Testis (tissue), 3 donors: ENCODE data around the gene LSM14A. TPM values are rescaled to one million over a fixed set of nuclear protein-coding genes. Genes with fewer than 3 reads are reported as not detected.

Experiments
- DNase-seq: peaks from one replicate; pipeline ENCODE4 v3.0.0-alpha.2; 2019
- H3K27ac ChIP-seq, 2 donors: fragments of 200-600 bp; sonication (generic); one replicate each; pipeline ENCODE4 v1.5.1; 2019
- H3K27me3 ChIP-seq: fragments of 200-600 bp; sonication (generic); one replicate; pipeline ENCODE4 v1.5.1; 2019
- H3K36me3 ChIP-seq: fragments of 200-600 bp; sonication (generic); one replicate; pipeline ENCODE4 v1.5.1; 2017; ENCODE audit warnings: low read depth; ENCODE audit errors: missing control alignments
- H3K4me1 ChIP-seq: fragments of 200-600 bp; sonication (generic); one replicate; pipeline ENCODE4 v1.5.1; 2019
- H3K4me3 ChIP-seq, 2 donors: fragments of 200-600 bp; sonication (generic); one replicate each; pipeline ENCODE4 v1.5.1; 2017 to 2019
- H3K9me3 ChIP-seq: fragments of 200-600 bp; sonication (generic); one replicate; pipeline ENCODE4 v1.5.1; 2017
- CTCF ChIP-seq, 3 experiments: fragments of 450-650 bp in 2 of 3; fragments of 200-600 bp in 1 of 3; sonication (generic) in 1 of 3; IDR thresholded peaks; one replicate each; pipeline ENCODE4 v1.5.1; 2016 to 2019; ENCODE audit warnings: antibody characterized with exemption in 3 of 3, mild to moderate bottlenecking in 2 of 3, moderate library complexity in 1 of 3
- POLR2A ChIP-seq: fragments of 450-650 bp; IDR thresholded peaks from one replicate; pipeline ENCODE4 v1.6.1; 2017; ENCODE audit warnings: antibody characterized with exemption, mild to moderate bottlenecking, moderate library complexity
- WGBS, 2 donors: methylation state at CpG; one replicate each; pipeline ENCODE4 v1.1.5; 2018; 5-methylcytosine and 5-hydroxymethylcytosine counted together
- intact Hi-C: fragments of 100-400 bp; cut with DNase I; formaldehyde crosslinking; loops from one replicate; pipeline ENCODE4 v1.15.1; 2023; ENCODE audit warnings: low total_unique reads
- polyA plus RNA-seq: library from polyadenylated mRNA; stranded (reverse); fragments of 350-450 nt; fragmentation: Illumina TruSeq; extraction: RNeasy Lipid Tissue Mini Kit (QIAGEN cat#74804); gene quantifications from one replicate; pipeline ENCODE4 v1.2.3, GENCODE V29; 2014; ENCODE audit warnings: low read depth, low replicate concordance; ENCODE audit not compliant: insufficient read depth
- total RNA-seq, 2 donors: library from RNA; depleted of rRNA; stranded (reverse); fragments of >200 nt; gene quantifications; one replicate each; pipeline ENCODE4 v1.2.3, GENCODE V29; 2016

The LSM14A gene
- total and polyA plus RNA-seq, 3 donors from 2014 or later, result 122 to 192 (median 174) TPM

GRCh38 chr19:34254698-34255432 lies 82.6 kb downstream of the LSM14A start:
- intact Hi-C loops, result no loop called here
- Histone ChIP-seq H3K4me3 (peak overlapping the region; percentile 76 to 92), H3K27me3 (no peaks in the 10 kb centered on the region), H3K9me3 (no peaks in the 10 kb centered on the region), H3K4me1 (peaks cover 5% of the 10 kb centered on the region), H3K36me3 (no peaks in the 10 kb centered on the region), H3K27ac (peak overlapping the region; percentile 86 to 96)
- TF ChIP-seq CTCF (IDR thresholded peaks at IDR 0.05), result no peak
- TF ChIP-seq POLR2A, result no peak
- peak; percentile 39 for DNase-seq
- 0% methylated on average over 61 of the region's 88 CpGs; no CpG with 5 or more reads in 1 of the 2 donors for WGBS, 2 donors

GRCh38 chr19:34255546-34255945 lies 83.2 kb downstream of the LSM14A start:
- Histone ChIP-seq H3K27ac (peak overlapping the region in 1 of 2 donors; percentile 96), H3K36me3 (no peaks in the 10 kb centered on the region), H3K4me3 (peak overlapping the region; percentile 76 to 92), H3K4me1 (peaks cover 5% of the 10 kb centered on the region), H3K27me3 (no peaks in the 10 kb centered on the region), H3K9me3 (no peaks in the 10 kb centered on the region)
- intact Hi-C loops, result no loop called here
- WGBS, 2 donors, result 42 to 48% methylated on average over 9 of the region's 9 CpGs
- DNase-seq, result no peak
- TF ChIP-seq CTCF (IDR thresholded peaks at IDR 0.05), result no peak
- TF ChIP-seq POLR2A, result no peak

GRCh38 chr19:34256835-34257558 lies 84.7 kb downstream of the LSM14A start:
- intact Hi-C loops, result no loop called here
- no peaks in the 10 kb centered on the region for H3K9me3 ChIP-seq
- H3K36me3 ChIP-seq, result no peaks in the 10 kb centered on the region
- H3K27ac ChIP-seq, result peak overlapping the region in 1 of 2 donors; percentile 30
- H3K4me3 ChIP-seq, result no peak overlapping the region
- H3K27me3 ChIP-seq, result no peaks in the 10 kb centered on the region
- DNase-seq, result no peak
- WGBS, 2 donors, result 52 to 58% methylated on average over 5 of the region's 5 CpGs
- TF ChIP-seq CTCF (IDR thresholded peaks at IDR 0.05), result no peak
- TF ChIP-seq POLR2A, result no peak
- H3K4me1 ChIP-seq, result peaks cover 10% of the 10 kb centered on the region

- H3K27me3 ChIP-seq, result no peaks in the 10 kb centered on the region
- no peaks in the 10 kb centered on the region for H3K36me3 ChIP-seq
- peaks cover 10% of the 10 kb centered on the region for H3K4me1 ChIP-seq
- intact Hi-C loops, result no loop called here
- DNase-seq, result no peak
- TF ChIP-seq CTCF (IDR thresholded peaks at IDR 0.05) (no peak), POLR2A (no peak)
- no peaks in the 10 kb centered on the region for H3K9me3 ChIP-seq
- no peak overlapping the region for H3K27ac ChIP-seq
- 82 to 86% methylated on average over 2 of the region's 2 CpGs for WGBS, 2 donors
- H3K4me3 ChIP-seq, result no peak overlapping the region
Measured at GRCh38 chr19:34257559-34257924, 85.2 kb downstream of the LSM14A start.
